ENCODE measurements around the gene RAD51B.

RAD51B gene

GRCh38 chr14:67859169-67859749 is 39.7 kb downstream of the RAD51B start:
- no peak overlapping the region for H3K27ac ChIP-seq (replicated peaks)
- DNase-seq (ENCODE audit: low read depth in 1 of 2, low spot score in 1 of 2) = no peak
- TF ChIP-seq CTCF (IDR thresholded peaks at IDR 0.05; ENCODE audit: insufficient read depth, low read length) (no peak), GABPA (IDR thresholded peaks at IDR 0.05; ENCODE audit: low read depth) (no peak), REST (IDR thresholded peaks at IDR 0.05; ENCODE audit: insufficient replicate concordance, low read depth) (no peak), POLR2AphosphoS5 (IDR thresholded peaks at IDR 0.05; ENCODE audit: low read depth) (no peak), SPI1 (IDR thresholded peaks at IDR 0.05; ENCODE audit: borderline replicate concordance, low read depth) (no peak)
- H3K27me3 ChIP-seq (ENCODE audit: insufficient read depth, poor library complexity, severe bottlenecking) = no peaks in the 10 kb centered on the region
- H3K4me3 ChIP-seq (replicated peaks; ENCODE audit: insufficient read depth, low read length) = no peak overlapping the region

- Histone ChIP-seq H3K27me3 (ENCODE audit: insufficient read depth, poor library complexity, severe bottlenecking) (no peaks in the 10 kb centered on the region), H3K27ac (replicated peaks) (no peak overlapping the region), H3K4me3 (replicated peaks; ENCODE audit: insufficient read depth, low read length) (no peak overlapping the region)
- no peak for DNase-seq (ENCODE audit: low read depth in 1 of 2, low spot score in 1 of 2)
- no peak for TF ChIP-seq SPI1 (IDR thresholded peaks at IDR 0.05; ENCODE audit: borderline replicate concordance, low read depth)
- no peak for TF ChIP-seq POLR2AphosphoS5 (IDR thresholded peaks at IDR 0.05; ENCODE audit: low read depth)
- no peak for TF ChIP-seq REST (IDR thresholded peaks at IDR 0.05; ENCODE audit: insufficient replicate concordance, low read depth)
- no peak for TF ChIP-seq GABPA (IDR thresholded peaks at IDR 0.05; ENCODE audit: low read depth)
- no peak for TF ChIP-seq CTCF (IDR thresholded peaks at IDR 0.05; ENCODE audit: insufficient read depth, low read length)
Observed at GRCh38 chr14:67863223-67863622, 43.6 kb downstream of the RAD51B start.

GRCh38 chr14:67875175-67876006 is 55.8 kb downstream of the RAD51B start:
- DNase-seq (ENCODE audit: low read depth in 1 of 2, low spot score in 1 of 2) = no peak

More at GRCh38 chr14:67875175-67876006, 55.8 kb downstream of the RAD51B start:
- no peak overlapping the region for H3K4me3 ChIP-seq (replicated peaks; ENCODE audit: insufficient read depth, low read length)
- no peak overlapping the region for H3K27ac ChIP-seq (replicated peaks)
- no peaks in the 10 kb centered on the region for H3K27me3 ChIP-seq (ENCODE audit: insufficient read depth, poor library complexity, severe bottlenecking)
- TF ChIP-seq CTCF (IDR thresholded peaks at IDR 0.05; ENCODE audit: insufficient read depth, low read length) (no peak), POLR2AphosphoS5 (IDR thresholded peaks at IDR 0.05; ENCODE audit: low read depth) (no peak), REST (IDR thresholded peaks at IDR 0.05; ENCODE audit: insufficient replicate concordance, low read depth) (no peak), GABPA (IDR thresholded peaks at IDR 0.05; ENCODE audit: low read depth) (no peak), SPI1 (IDR thresholded peaks at IDR 0.05; ENCODE audit: borderline replicate concordance, low read depth) (no peak)

All from HL-60 (cell line).